Ovary (tissue), 3 donors: ENCODE data around the gene CYTL1.

Source experiments
- EP300 ChIP-seq: sonication (generic); formaldehyde crosslinking; IDR thresholded peaks from one replicate; pipeline ENCODE4 v1.6.1; 2017; ENCODE audit warnings: antibody characterized with exemption
- TF ChIP-seq, protein P1 (sequence below), 3 donors: fragments of 450-650 bp in 2 of 3; fragments of 200-600 bp in 1 of 3; IDR thresholded peaks; one replicate each; pipeline versions ENCODE4 v1.5.1 to v1.8.0; 2016 to 2022; ENCODE audit warnings: antibody characterized with exemption in 3 of 3, mild to moderate bottlenecking in 1 of 3
- donor health status: DM: no; HTN: no; CAD: no.

- TF ChIP-seq, protein P1, sequence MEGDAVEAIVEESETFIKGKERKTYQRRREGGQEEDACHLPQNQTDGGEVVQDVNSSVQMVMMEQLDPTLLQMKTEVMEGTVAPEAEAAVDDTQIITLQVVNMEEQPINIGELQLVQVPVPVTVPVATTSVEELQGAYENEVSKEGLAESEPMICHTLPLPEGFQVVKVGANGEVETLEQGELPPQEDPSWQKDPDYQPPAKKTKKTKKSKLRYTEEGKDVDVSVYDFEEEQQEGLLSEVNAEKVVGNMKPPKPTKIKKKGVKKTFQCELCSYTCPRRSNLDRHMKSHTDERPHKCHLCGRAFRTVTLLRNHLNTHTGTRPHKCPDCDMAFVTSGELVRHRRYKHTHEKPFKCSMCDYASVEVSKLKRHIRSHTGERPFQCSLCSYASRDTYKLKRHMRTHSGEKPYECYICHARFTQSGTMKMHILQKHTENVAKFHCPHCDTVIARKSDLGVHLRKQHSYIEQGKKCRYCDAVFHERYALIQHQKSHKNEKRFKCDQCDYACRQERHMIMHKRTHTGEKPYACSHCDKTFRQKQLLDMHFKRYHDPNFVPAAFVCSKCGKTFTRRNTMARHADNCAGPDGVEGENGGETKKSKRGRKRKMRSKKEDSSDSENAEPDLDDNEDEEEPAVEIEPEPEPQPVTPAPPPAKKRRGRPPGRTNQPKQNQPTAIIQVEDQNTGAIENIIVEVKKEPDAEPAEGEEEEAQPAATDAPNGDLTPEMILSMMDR (IDR thresholded peaks at IDR 0.05), result no peak
- no peak for TF ChIP-seq EP300
Measured at GRCh38 chr4:5021546-5021945, 2.3 kb upstream of the CYTL1 start.
